ENCODE measurements around the gene RPL37A.

RPL37A gene

DNA sequence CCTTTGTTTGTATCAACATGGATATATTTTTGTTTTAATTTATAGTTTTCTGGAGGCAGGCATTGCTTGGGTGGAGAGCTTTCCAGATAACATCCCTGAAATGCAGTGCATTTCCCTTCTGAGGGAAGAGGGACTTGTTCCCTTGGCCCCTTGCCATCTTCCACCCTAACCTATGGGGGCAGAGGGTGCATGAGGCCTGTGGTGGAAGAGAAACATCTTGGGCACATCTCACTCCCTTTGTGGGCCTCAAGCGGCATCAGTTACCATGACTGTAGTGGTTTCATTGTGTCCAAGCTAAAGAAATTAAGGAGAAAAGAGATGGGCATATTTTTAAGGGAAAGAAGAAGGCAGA, 5.3 kb upstream of the RPL37A start:
- in situ Hi-C loops (cut with MboI; ENCODE audit: low pct_unique_long_range_greater_than_20kb, low sequenced_read_pairs, unreplicated experiment), result no loop called here
- no peak for TF ChIP-seq CTCF (IDR thresholded peaks at IDR 0.05; ENCODE audit: extremely low read depth, insufficient read depth, missing control alignments)
- DNase-seq (ENCODE audit: low spot score), result no peak

GRCh38 chr2:216495656-216496055, 3.0 kb upstream of the RPL37A start:
- TF ChIP-seq CTCF (IDR thresholded peaks at IDR 0.05; ENCODE audit: extremely low read depth, insufficient read depth, missing control alignments), result no peak

DNA sequence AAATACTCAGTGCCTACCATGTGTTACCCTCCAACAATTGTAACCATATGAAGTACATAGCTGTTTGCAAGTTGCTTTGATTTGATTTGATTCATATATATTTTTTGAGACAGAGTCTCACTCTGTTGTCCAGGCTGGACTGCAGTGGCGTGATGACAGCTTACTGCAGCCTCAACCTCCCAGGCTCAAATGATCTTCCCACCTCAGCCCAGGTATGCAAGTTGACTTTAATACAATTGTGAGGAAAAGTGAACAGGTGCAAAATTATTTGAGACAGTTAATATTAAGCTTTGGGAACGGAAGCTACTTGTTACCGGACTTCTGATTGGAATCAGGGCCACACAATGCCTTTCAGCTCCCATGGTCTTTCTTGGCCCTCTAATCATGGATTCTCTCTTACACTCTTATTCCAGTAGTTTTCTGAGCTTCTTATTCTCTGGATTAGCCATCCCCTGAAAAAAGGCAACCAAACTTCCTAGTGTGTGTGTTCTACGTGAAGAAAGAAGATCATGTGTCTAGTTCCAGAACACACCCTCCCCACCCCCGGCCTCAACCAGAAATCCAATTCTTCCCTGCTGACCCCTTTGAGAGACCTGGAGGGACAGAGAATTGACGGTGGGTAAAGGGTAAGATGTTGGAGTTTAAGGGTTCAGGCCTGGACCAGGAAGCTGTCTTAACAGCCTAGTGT, 1.1 kb upstream of the RPL37A start:
- no peak for DNase-seq (ENCODE audit: low spot score)
- in situ Hi-C loops (cut with MboI; ENCODE audit: low pct_unique_long_range_greater_than_20kb, low sequenced_read_pairs, unreplicated experiment), result no loop called here
- no peak for TF ChIP-seq CTCF (IDR thresholded peaks at IDR 0.05; ENCODE audit: extremely low read depth, insufficient read depth, missing control alignments)

More at GRCh38 chr2:216495656-216496055, 3.0 kb upstream of the RPL37A start:
- in situ Hi-C loops (cut with MboI; ENCODE audit: low pct_unique_long_range_greater_than_20kb, low sequenced_read_pairs, unreplicated experiment), result no loop called here
- no peak for DNase-seq (ENCODE audit: low spot score)

DNA sequence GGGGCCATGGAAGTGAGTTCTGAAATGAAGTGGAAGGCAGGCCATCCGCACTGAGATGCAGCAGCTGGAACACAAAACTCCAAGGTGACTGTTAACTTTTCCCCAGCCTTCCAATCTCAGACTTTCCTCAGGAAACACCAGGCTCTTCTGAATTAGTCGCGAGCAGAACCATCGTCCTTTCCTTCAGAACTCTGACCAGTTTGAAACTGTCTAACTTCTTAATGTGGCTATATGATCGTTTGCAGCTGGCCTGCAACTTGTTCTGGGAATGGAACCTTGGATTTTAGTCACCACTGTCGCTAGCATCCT, 620 bp upstream of the RPL37A start:
- no peak for TF ChIP-seq CTCF (IDR thresholded peaks at IDR 0.05; ENCODE audit: extremely low read depth, insufficient read depth, missing control alignments)
- in situ Hi-C loops (cut with MboI; ENCODE audit: low pct_unique_long_range_greater_than_20kb, low sequenced_read_pairs, unreplicated experiment), result no loop called here
- no peak for DNase-seq (ENCODE audit: low spot score)

DNA sequence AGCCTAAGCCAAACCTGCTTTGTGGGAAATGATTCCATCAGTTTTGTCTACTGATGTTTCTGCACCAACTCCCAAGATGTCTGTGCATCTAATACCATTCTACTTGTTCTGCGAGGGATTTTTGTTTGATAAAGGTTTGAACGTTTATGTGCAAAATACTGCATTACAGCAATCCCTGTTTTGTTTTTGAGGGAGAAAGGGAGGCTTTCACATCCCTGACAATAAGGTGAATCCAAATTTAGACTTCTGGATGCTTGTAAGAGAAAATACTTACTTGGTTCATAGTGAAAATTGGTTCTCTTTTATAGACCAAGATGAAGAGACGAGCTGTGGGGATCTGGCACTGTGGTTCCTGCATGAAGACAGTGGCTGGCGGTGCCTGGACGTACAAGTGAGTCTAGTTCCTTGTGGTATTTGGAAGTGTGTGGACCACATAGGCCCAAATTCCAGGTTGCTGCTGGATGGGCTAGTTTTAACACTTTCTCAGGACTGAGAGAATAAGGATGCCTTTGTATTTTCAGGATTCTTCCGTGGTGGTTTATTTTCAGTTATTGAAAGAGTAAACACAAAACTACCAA, 1.1 kb downstream of the RPL37A start:
- in situ Hi-C loops (cut with MboI; ENCODE audit: low pct_unique_long_range_greater_than_20kb, low sequenced_read_pairs, unreplicated experiment), result no loop called here
- DNase-seq (ENCODE audit: low spot score), result no peak

GRCh38 chr2:216500572-216500971, 1.9 kb downstream of the RPL37A start:
- no peak for TF ChIP-seq CTCF (IDR thresholded peaks at IDR 0.05; ENCODE audit: extremely low read depth, insufficient read depth, missing control alignments)
- no peak for DNase-seq (ENCODE audit: low spot score)
- in situ Hi-C loops (cut with MboI; ENCODE audit: low pct_unique_long_range_greater_than_20kb, low sequenced_read_pairs, unreplicated experiment), result no loop called here

More for the DNA sequence above, 1.1 kb downstream of the RPL37A start:
- no peak for TF ChIP-seq CTCF (IDR thresholded peaks at IDR 0.05; ENCODE audit: extremely low read depth, insufficient read depth, missing control alignments)

All from GM13977 (cell line).